GM12801 (cell line): ENCODE data around the gene DEFB114.

Experiments used
- TF ChIP-seq, protein P1 (sequence below): IDR thresholded peaks from one replicate; pipeline ENCODE4 v1.5.1; 2011; ENCODE audit warnings: control low read depth; ENCODE audit not compliant: insufficient read length; ENCODE audit errors: extremely low read depth

DEFB114 gene

GRCh38 chr6:49964064-49964463, at the start of gene DEFB114:
Gene DEFB114, minus strand, starts transcription at chr6:49964164. Its CDS starts 59 bp downstream, at chr6:49964105.
- TF ChIP-seq, protein P1, sequence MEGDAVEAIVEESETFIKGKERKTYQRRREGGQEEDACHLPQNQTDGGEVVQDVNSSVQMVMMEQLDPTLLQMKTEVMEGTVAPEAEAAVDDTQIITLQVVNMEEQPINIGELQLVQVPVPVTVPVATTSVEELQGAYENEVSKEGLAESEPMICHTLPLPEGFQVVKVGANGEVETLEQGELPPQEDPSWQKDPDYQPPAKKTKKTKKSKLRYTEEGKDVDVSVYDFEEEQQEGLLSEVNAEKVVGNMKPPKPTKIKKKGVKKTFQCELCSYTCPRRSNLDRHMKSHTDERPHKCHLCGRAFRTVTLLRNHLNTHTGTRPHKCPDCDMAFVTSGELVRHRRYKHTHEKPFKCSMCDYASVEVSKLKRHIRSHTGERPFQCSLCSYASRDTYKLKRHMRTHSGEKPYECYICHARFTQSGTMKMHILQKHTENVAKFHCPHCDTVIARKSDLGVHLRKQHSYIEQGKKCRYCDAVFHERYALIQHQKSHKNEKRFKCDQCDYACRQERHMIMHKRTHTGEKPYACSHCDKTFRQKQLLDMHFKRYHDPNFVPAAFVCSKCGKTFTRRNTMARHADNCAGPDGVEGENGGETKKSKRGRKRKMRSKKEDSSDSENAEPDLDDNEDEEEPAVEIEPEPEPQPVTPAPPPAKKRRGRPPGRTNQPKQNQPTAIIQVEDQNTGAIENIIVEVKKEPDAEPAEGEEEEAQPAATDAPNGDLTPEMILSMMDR = no peak

GRCh38 chr6:50007819-50008218, 43.9 kb upstream of the DEFB114 start:
- TF ChIP-seq, protein P1 = no peak

DNA sequence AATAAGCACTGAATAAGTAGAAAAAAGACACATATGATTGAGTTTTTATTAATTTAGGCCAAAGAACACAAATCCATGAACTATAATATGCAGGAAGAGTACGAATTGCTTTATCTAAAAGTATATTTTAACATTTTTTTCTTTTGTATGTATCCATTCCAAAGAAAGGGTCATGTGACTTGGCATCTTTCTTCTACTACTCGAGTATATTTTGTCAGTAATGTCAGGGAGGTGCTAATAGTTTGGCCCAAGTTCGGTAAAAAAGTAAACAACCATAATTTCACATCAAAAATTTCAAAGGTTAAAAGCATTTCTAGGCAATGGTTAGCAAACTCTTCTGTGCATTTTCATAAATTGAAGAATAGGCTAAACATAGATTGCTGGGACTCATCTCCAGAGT, 39.2 kb upstream of the DEFB114 start:
- TF ChIP-seq, protein P1 = no peak

DNA sequence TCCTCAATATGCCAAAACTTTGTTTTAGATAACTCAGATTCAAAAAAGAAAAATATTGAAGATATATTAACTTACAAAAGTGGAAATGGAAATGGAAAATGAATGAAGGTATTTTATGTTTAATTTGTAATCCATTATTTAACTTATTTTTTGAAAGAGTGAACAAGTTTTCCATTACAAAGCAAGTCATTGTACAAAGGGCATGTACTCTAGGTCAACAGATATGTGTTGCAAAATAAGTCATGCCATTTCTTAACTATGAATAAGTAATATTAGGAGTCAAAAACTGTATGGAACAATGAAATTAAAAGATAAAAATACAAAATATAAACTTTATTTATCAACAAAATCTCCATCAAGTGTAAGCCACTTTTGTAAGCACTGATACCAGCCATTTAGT, 31.3 kb upstream of the DEFB114 start:
- TF ChIP-seq, protein P1 = no peak

DNA sequence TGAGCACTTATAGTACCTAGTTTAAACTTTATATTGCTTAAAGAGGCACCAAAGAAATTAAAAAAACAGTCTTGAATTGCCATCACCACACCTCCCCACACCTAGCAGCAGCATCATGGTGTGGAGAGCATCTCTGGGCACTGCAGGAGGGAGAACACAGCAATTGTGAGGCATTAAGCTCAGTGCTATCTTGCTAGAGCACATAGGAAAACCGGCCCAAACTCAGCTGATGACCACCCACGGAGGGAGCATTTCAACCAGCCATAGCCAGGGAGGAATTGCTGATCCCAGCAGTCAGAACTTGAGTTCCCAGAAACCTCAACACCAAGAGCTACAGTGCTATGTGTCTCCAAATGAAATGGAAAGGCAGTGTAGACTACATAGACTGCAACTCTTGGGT, 24.9 kb upstream of the DEFB114 start:
- TF ChIP-seq, protein P1 = no peak

DNA sequence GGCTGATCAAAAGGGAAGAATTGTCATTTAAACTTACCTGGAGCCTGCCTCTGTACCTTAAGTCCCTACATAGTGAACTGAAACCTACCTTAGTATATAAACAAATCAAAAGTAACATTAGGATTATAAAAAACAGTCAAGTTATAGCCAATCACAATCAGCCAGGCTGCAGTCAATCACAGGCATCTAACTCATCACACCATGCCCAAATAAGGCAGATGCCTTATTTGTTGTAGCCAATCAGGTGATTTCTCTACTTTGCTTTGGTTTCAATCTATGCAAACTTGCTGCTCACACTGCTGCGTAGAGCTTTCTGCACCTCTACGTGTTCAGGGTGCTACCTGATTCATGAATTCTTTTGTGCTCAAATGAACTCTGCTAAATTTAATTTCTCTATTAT, 23.8 kb upstream of the DEFB114 start:
- TF ChIP-seq, protein P1 = no peak

GRCh38 chr6:49986551-49986950, 22.6 kb upstream of the DEFB114 start:
- TF ChIP-seq, protein P1 = no peak

DNA sequence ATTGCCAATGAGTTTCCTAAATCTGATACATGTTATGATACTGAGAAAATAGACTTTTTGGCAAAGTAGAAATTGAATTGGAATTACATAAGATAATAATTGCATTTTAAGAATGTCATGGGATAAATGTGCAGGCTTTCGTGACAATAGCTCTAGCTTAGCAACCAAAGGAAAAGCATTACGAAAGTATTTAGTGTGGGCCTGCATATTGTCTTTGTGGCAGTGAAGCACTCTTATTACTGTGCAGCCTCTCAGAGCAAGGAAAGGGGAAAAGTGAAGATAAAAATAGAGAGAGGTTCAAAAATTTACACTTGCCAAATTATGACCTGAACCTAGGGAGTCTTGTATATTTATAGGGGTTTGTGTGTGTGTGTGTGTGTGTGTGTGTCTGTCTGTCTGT, 18.1 kb upstream of the DEFB114 start:
- TF ChIP-seq, protein P1 = no peak
